Chondrocyte (in vitro differentiated cells): ENCODE measurements around the gene CYP20A1. TPM values are rescaled to one million over a fixed set of nuclear protein-coding genes. Genes with fewer than 3 reads are reported as not detected.
A peak's percentile ranks its signal among the peaks of the same experiment; 100 is the strongest.
"Not testable (repeated sequence)": the region's sequence is repeated elsewhere in the genome, so short reads cannot be mapped to it uniquely, and the experiment has no call there.

Experiments used
- DNase-seq: peaks from one replicate; pipeline ENCODE4 v3.0.0; 2021; ENCODE audit warnings: mixed read lengths, low spot score
- H3K27ac Mint-ChIP-seq: one replicate; pipeline ENCODE4 v1.8.0; 2021; ENCODE audit warnings: mild to moderate bottlenecking, moderate library complexity, mixed read lengths; ENCODE audit not compliant: unreplicated experiment
- H3K27me3 Mint-ChIP-seq: 2 replicates; pipeline ENCODE4 v1.8.0; 2021; ENCODE audit warnings: low read depth, mixed read lengths
- H3K36me3 Mint-ChIP-seq: 2 replicates; pipeline ENCODE4 v1.8.0; 2021; ENCODE audit warnings: low read depth, mixed read lengths
- H3K4me1 Mint-ChIP-seq: 2 replicates; pipeline ENCODE4 v1.8.0; 2021; ENCODE audit warnings: low read depth, mild to moderate bottlenecking, mixed read lengths
- H3K4me3 Mint-ChIP-seq: one replicate; pipeline ENCODE4 v1.8.0; 2021; ENCODE audit warnings: mild to moderate bottlenecking, moderate library complexity, mixed read lengths; ENCODE audit not compliant: unreplicated experiment
- H3K9me3 Mint-ChIP-seq: 2 replicates; pipeline ENCODE4 v1.8.0; 2021; ENCODE audit warnings: low read depth, mixed read lengths
- CTCF ChIP-seq: fragments of 200-600 bp; sonication (generic); IDR thresholded peaks from 2 replicates; pipeline ENCODE4 v1.5.0; 2021; ENCODE audit warnings: antibody characterized with exemption, mild to moderate bottlenecking, moderate library complexity
- total RNA-seq: library from RNA; stranded (reverse); gene quantifications from 3 replicates; pipeline ENCODE4 v1.2.1, GENCODE V29; 2021

CYP20A1 gene
- total RNA-seq, 1 donor from 2014 or later = 30.7 TPM

GRCh38 chr2:203340791-203341487 lies 102.1 kb downstream of the CYP20A1 start:
- Mint-ChIP-seq H3K4me1 (peaks cover 29% of the 10 kb centered on the region), H3K9me3 (no peaks in the 10 kb centered on the region), H3K36me3 (peaks cover 2% of the 10 kb centered on the region), H3K4me3 (no peak overlapping the region), H3K27me3 (no peaks in the 10 kb centered on the region), H3K27ac (peak overlapping the region; percentile 81)
- DNase-seq = no peak
- no peak for TF ChIP-seq CTCF

GRCh38 chr2:203341741-203342310 lies 103.0 kb downstream of the CYP20A1 start:
- Mint-ChIP-seq H3K9me3 (no peaks in the 10 kb centered on the region), H3K27ac (no peak overlapping the region), H3K4me1 (peaks cover 28% of the 10 kb centered on the region), H3K4me3 (no peak overlapping the region), H3K36me3 (no peaks in the 10 kb centered on the region), H3K27me3 (no peaks in the 10 kb centered on the region)
- TF ChIP-seq CTCF = no peak
- DNase-seq = no peak

- H3K27me3 Mint-ChIP-seq, H3K27ac Mint-ChIP-seq, H3K9me3 Mint-ChIP-seq, H3K36me3 Mint-ChIP-seq, H3K4me3 Mint-ChIP-seq, DNase-seq: not testable (repeated sequence)
- peaks cover 23% of the 10 kb centered on the region for H3K4me1 Mint-ChIP-seq
Observed at GRCh38 chr2:203342374-203342773, 103.6 kb downstream of the CYP20A1 start.

- Mint-ChIP-seq H3K4me1 (peaks cover 20% of the 10 kb centered on the region), H3K4me3 (no peak overlapping the region), H3K27me3 (no peaks in the 10 kb centered on the region), H3K36me3 (no peaks in the 10 kb centered on the region), H3K9me3 (no peaks in the 10 kb centered on the region), H3K27ac (no peak overlapping the region)
- TF ChIP-seq CTCF = no peak
- no peak for DNase-seq
Observed at GRCh38 chr2:203344667-203345066, 105.8 kb downstream of the CYP20A1 start.

- no peaks in the 10 kb centered on the region for H3K36me3 Mint-ChIP-seq
- no peak overlapping the region for H3K27ac Mint-ChIP-seq
- no peaks in the 10 kb centered on the region for H3K27me3 Mint-ChIP-seq
- DNase-seq = no peak
- no peak for TF ChIP-seq CTCF
- peaks cover 7% of the 10 kb centered on the region for H3K4me1 Mint-ChIP-seq
- no peak overlapping the region for H3K4me3 Mint-ChIP-seq
- no peaks in the 10 kb centered on the region for H3K9me3 Mint-ChIP-seq
Observed at GRCh38 chr2:203346612-203347011, 107.8 kb downstream of the CYP20A1 start.

GRCh38 chr2:203347375-203347774 lies 108.6 kb downstream of the CYP20A1 start:
- no peaks in the 10 kb centered on the region for H3K4me1 Mint-ChIP-seq
- TF ChIP-seq CTCF = no peak
- no peak overlapping the region for H3K27ac Mint-ChIP-seq

More at GRCh38 chr2:203347375-203347774, 108.6 kb downstream of the CYP20A1 start:
- no peaks in the 10 kb centered on the region for H3K9me3 Mint-ChIP-seq
- H3K36me3 Mint-ChIP-seq = no peaks in the 10 kb centered on the region
- no peak overlapping the region for H3K4me3 Mint-ChIP-seq
- no peaks in the 10 kb centered on the region for H3K27me3 Mint-ChIP-seq
- DNase-seq = no peak
